IgD-negative memory B cell (primary cell): ENCODE data around the gene DCHS2. TPM values are rescaled to one million over a fixed set of nuclear protein-coding genes. Genes with fewer than 3 reads are reported as not detected.
"Not testable (repeated sequence)": the region's sequence is repeated elsewhere in the genome, so short reads cannot be mapped to it uniquely, and the experiment has no call there.

Experiments used
- H3K27ac Mint-ChIP-seq, 3 donors: one replicate each; pipeline ENCODE4 v1.8.0; 2020 to 2022; ENCODE audit warnings: mild to moderate bottlenecking in 3 of 3, mixed read lengths in 3 of 3, moderate library complexity in 1 of 3
- H3K27me3 Mint-ChIP-seq: one replicate; pipeline ENCODE4 v1.8.0; 2021; ENCODE audit warnings: mixed read lengths
- H3K36me3 Mint-ChIP-seq: one replicate; pipeline ENCODE4 v1.8.0; 2020; ENCODE audit warnings: mild to moderate bottlenecking, mixed read lengths
- H3K4me1 Mint-ChIP-seq, 3 donors: one replicate each; pipeline ENCODE4 v1.8.0; 2020 to 2022; ENCODE audit warnings: mixed read lengths in 3 of 3, mild to moderate bottlenecking in 1 of 3
- H3K4me3 Mint-ChIP-seq, 4 donors: one replicate each; pipeline ENCODE4 v1.8.0; 2020 to 2022; ENCODE audit warnings: mild to moderate bottlenecking in 4 of 4, mixed read lengths in 4 of 4, moderate library complexity in 3 of 4
- H3K9me3 Mint-ChIP-seq, 3 donors: one replicate each; pipeline ENCODE4 v1.8.0; 2020 to 2021; ENCODE audit warnings: mixed read lengths in 3 of 3, mild to moderate bottlenecking in 1 of 3
- polyA plus RNA-seq: library from polyadenylated mRNA; unstranded; fragments of 300-500 nt; fragmentation: Illumina TruSeq; gene quantifications from one replicate; pipeline ENCODE4 v1.2.3, GENCODE V29; 2021

Gene DCHS2
- polyA plus RNA-seq, 1 donor from 2014 or later: 0.01 TPM

- peaks cover 0 to 2% (median 0%) of the 10 kb centered on the region in 3 donors for H3K4me1 Mint-ChIP-seq
- H3K4me3 Mint-ChIP-seq: no peak overlapping the region
- peaks cover 0 to 4% (median 2%) of the 10 kb centered on the region in 3 donors for H3K9me3 Mint-ChIP-seq
- H3K36me3 Mint-ChIP-seq: no peaks in the 10 kb centered on the region
- no peak overlapping the region for H3K27ac Mint-ChIP-seq
- peaks cover 2% of the 10 kb centered on the region for H3K27me3 Mint-ChIP-seq
Observed at GRCh38 chr4:154231806-154232478, 259.7 kb downstream of the DCHS2 start.

GRCh38 chr4:154230723-154231122, 260.9 kb downstream of the DCHS2 start:
- no peak overlapping the region for H3K4me3 Mint-ChIP-seq
- H3K27me3 Mint-ChIP-seq: peaks cover 2% of the 10 kb centered on the region

GRCh38 chr4:154230091-154230490, 261.5 kb downstream of the DCHS2 start:
- H3K4me1 Mint-ChIP-seq: peaks cover 0 to 2% (median 0%) of the 10 kb centered on the region in 3 donors
- H3K27ac Mint-ChIP-seq: no peak overlapping the region
- no peak overlapping the region for H3K4me3 Mint-ChIP-seq
- H3K36me3 Mint-ChIP-seq: no peaks in the 10 kb centered on the region
- peaks cover 2% of the 10 kb centered on the region for H3K27me3 Mint-ChIP-seq
- peaks cover 2 to 4% (median 3%) of the 10 kb centered on the region in 3 donors for H3K9me3 Mint-ChIP-seq

More at GRCh38 chr4:154230723-154231122, 260.9 kb downstream of the DCHS2 start:
- peaks cover 0 to 4% (median 2%) of the 10 kb centered on the region in 3 donors for H3K9me3 Mint-ChIP-seq
- no peak overlapping the region for H3K27ac Mint-ChIP-seq
- peaks cover 0 to 2% (median 0%) of the 10 kb centered on the region in 3 donors for H3K4me1 Mint-ChIP-seq
- H3K36me3 Mint-ChIP-seq: no peaks in the 10 kb centered on the region

GRCh38 chr4:154222875-154223274, 268.7 kb downstream of the DCHS2 start:
- no peak overlapping the region for H3K4me3 Mint-ChIP-seq
- no peaks in the 10 kb centered on the region for H3K4me1 Mint-ChIP-seq
- no peaks in the 10 kb centered on the region for H3K36me3 Mint-ChIP-seq
- H3K27ac Mint-ChIP-seq: no peak overlapping the region
- peaks cover 11 to 12% (median 12%) of the 10 kb centered on the region in 3 donors for H3K9me3 Mint-ChIP-seq
- H3K27me3 Mint-ChIP-seq: no peaks in the 10 kb centered on the region

- Mint-ChIP-seq H3K4me3 (no peak overlapping the region), H3K4me1 (no peaks in the 10 kb centered on the region), H3K9me3 (peaks cover 5 to 10% (median 5%) of the 10 kb centered on the region in 3 donors), H3K27me3 (peaks cover 1% of the 10 kb centered on the region), H3K27ac (no peak overlapping the region), H3K36me3 (no peaks in the 10 kb centered on the region)
Observed at GRCh38 chr4:154218051-154218450, 273.5 kb downstream of the DCHS2 start.

GRCh38 chr4:154217384-154217783, 274.2 kb downstream of the DCHS2 start:
- H3K4me3 Mint-ChIP-seq, H3K36me3 Mint-ChIP-seq, H3K9me3 Mint-ChIP-seq, H3K27ac Mint-ChIP-seq, H3K27me3 Mint-ChIP-seq, H3K4me1 Mint-ChIP-seq: not testable (repeated sequence)

- Mint-ChIP-seq H3K36me3 (no peaks in the 10 kb centered on the region), H3K4me3 (no peak overlapping the region), H3K9me3 (peaks cover 0 to 5% (median 0%) of the 10 kb centered on the region in 3 donors), H3K27me3 (peaks cover 1% of the 10 kb centered on the region), H3K4me1 (no peaks in the 10 kb centered on the region), H3K27ac (no peak overlapping the region)
Observed at GRCh38 chr4:154211506-154211905, 280.1 kb downstream of the DCHS2 start.

GRCh38 chr4:154208424-154208823, 283.2 kb downstream of the DCHS2 start:
- Mint-ChIP-seq H3K4me1 (no peaks in the 10 kb centered on the region), H3K9me3 (peaks cover 0 to 3% (median 2%) of the 10 kb centered on the region in 3 donors), H3K27me3 (no peaks in the 10 kb centered on the region), H3K36me3 (no peaks in the 10 kb centered on the region), H3K27ac (no peak overlapping the region), H3K4me3 (no peak overlapping the region)

GRCh38 chr4:154205471-154205870, 286.1 kb downstream of the DCHS2 start:
- no peaks in the 10 kb centered on the region for H3K27me3 Mint-ChIP-seq
- H3K4me1 Mint-ChIP-seq: no peaks in the 10 kb centered on the region
- no peak overlapping the region for H3K27ac Mint-ChIP-seq
- no peaks in the 10 kb centered on the region for H3K36me3 Mint-ChIP-seq
- peaks cover 0 to 3% (median 2%) of the 10 kb centered on the region in 3 donors for H3K9me3 Mint-ChIP-seq
- no peak overlapping the region for H3K4me3 Mint-ChIP-seq

- no peaks in the 10 kb centered on the region for H3K36me3 Mint-ChIP-seq
- no peaks in the 10 kb centered on the region for H3K4me1 Mint-ChIP-seq
- H3K9me3 Mint-ChIP-seq: peaks cover 0 to 9% (median 8%) of the 10 kb centered on the region in 3 donors
- no peaks in the 10 kb centered on the region for H3K27me3 Mint-ChIP-seq
- H3K4me3 Mint-ChIP-seq: no peak overlapping the region
- H3K27ac Mint-ChIP-seq: no peak overlapping the region
Observed at GRCh38 chr4:154194649-154195048, 296.9 kb downstream of the DCHS2 start.

- H3K36me3 Mint-ChIP-seq: no peaks in the 10 kb centered on the region
- H3K4me1 Mint-ChIP-seq: no peaks in the 10 kb centered on the region
- no peak overlapping the region for H3K27ac Mint-ChIP-seq
- H3K27me3 Mint-ChIP-seq: no peaks in the 10 kb centered on the region
- peaks cover 0 to 9% (median 6%) of the 10 kb centered on the region in 3 donors for H3K9me3 Mint-ChIP-seq
- H3K4me3 Mint-ChIP-seq: no peak overlapping the region
Observed at GRCh38 chr4:154192585-154192984, 299.0 kb downstream of the DCHS2 start.

GRCh38 chr4:154189346-154189745, 302.3 kb downstream of the DCHS2 start:
- H3K4me3 Mint-ChIP-seq: no peak overlapping the region
- no peaks in the 10 kb centered on the region for H3K36me3 Mint-ChIP-seq
- no peak overlapping the region for H3K27ac Mint-ChIP-seq
- peaks cover 0 to 3% (median 0%) of the 10 kb centered on the region in 3 donors for H3K9me3 Mint-ChIP-seq
- no peaks in the 10 kb centered on the region for H3K4me1 Mint-ChIP-seq
- H3K27me3 Mint-ChIP-seq: no peaks in the 10 kb centered on the region

- no peaks in the 10 kb centered on the region for H3K4me1 Mint-ChIP-seq
- no peak overlapping the region for H3K4me3 Mint-ChIP-seq
- H3K9me3 Mint-ChIP-seq: peaks cover 0 to 8% (median 0%) of the 10 kb centered on the region in 3 donors
- no peaks in the 10 kb centered on the region for H3K36me3 Mint-ChIP-seq
- H3K27me3 Mint-ChIP-seq: peaks cover 2% of the 10 kb centered on the region
- no peak overlapping the region for H3K27ac Mint-ChIP-seq
Observed at GRCh38 chr4:154186888-154187287, 304.7 kb downstream of the DCHS2 start.

- Mint-ChIP-seq H3K27me3 (peaks cover 2% of the 10 kb centered on the region), H3K9me3 (peaks cover 0 to 8% (median 0%) of the 10 kb centered on the region in 3 donors), H3K4me1 (no peaks in the 10 kb centered on the region), H3K36me3 (no peaks in the 10 kb centered on the region), H3K27ac (no peak overlapping the region), H3K4me3 (no peak overlapping the region)
Observed at GRCh38 chr4:154186035-154186434, 305.6 kb downstream of the DCHS2 start.

- Mint-ChIP-seq H3K4me1 (no peaks in the 10 kb centered on the region), H3K9me3 (peaks cover 0 to 8% (median 0%) of the 10 kb centered on the region in 3 donors), H3K36me3 (no peaks in the 10 kb centered on the region), H3K4me3 (no peak overlapping the region), H3K27me3 (peaks cover 2% of the 10 kb centered on the region), H3K27ac (no peak overlapping the region)
Observed at GRCh38 chr4:154184238-154184637, 307.4 kb downstream of the DCHS2 start.

- Mint-ChIP-seq H3K36me3 (no peaks in the 10 kb centered on the region), H3K27ac (no peak overlapping the region), H3K4me1 (no peaks in the 10 kb centered on the region), H3K4me3 (no peak overlapping the region), H3K9me3 (peaks cover 0 to 8% (median 0%) of the 10 kb centered on the region in 3 donors), H3K27me3 (peaks cover 2% of the 10 kb centered on the region)
Observed at GRCh38 chr4:154183264-154183663, 308.3 kb downstream of the DCHS2 start.
